HT1080 (cell line): Measurements from ENCODE around the gene MYORG. TPM values are rescaled to one million over a fixed set of nuclear protein-coding genes. Genes with fewer than 3 reads are reported as not detected.

Experiments
- DNase-seq: peaks from one replicate; pipeline ENCODE4 v3.0.0-alpha.2; 2015; ENCODE audit warnings: low read depth
- small RNA-seq: library from RNA; depleted of rRNA; stranded (forward); fragments of <200 nt; gene quantifications from one replicate; pipeline ENCODE3, GENCODE V24; 2014
- total RNA-seq: library from RNA; depleted of rRNA; stranded (reverse); fragments of >200 nt; shearing (Covaris generic); gene quantifications from 2 replicates; pipeline ENCODE4 v1.2.3, GENCODE V29; 2014; rRNA removed

The MYORG gene
- total RNA-seq, 1 experiment from 2014 or later, result 3.5 TPM

DNA sequence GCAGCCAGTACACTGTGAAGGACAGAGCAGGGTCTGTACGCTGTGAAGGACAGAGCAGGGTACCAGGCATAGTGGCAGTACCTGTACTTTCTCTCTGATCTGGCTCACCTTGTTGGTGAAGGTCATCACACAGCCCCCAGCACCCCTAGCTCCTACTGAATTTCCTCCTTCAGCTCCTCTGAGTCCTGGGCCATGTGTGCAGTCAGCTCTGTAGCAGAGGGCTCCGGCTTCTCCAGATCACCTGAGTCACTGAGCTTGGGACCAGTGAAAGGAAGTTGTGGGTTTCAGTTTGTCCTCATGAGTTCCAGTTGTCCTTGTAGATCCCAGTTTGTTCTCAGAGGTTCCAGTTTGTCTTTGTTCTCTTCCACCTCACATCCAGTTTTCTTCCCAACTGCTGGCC is 41.8 kb downstream of the MYORG start:
- peak; percentile 37 for DNase-seq

DNA sequence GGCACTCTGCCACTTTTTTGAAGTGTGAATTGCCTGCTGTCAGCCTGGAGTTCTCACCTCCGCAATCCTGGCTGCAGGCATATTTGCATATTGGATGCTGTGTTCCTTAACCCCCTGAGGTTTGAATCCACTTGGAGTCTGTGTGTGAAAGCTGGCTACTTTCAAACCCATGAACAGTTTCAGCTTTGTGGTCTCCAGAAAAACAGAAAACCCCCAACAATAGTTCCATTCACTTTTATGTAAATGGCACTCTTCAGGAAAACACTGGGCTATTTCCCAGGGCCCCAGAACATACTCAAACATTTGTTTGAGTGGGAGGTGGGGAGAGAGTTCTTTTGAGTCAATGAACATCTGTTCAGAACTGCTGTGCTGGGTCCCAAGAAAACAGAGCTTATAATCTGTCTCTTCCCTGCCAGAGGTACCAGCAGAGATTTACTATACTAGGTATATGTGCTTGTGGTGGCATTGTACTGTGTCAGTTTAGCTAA is 42.3 kb downstream of the MYORG start:
- DNase-seq, result peak; percentile 29

DNA sequence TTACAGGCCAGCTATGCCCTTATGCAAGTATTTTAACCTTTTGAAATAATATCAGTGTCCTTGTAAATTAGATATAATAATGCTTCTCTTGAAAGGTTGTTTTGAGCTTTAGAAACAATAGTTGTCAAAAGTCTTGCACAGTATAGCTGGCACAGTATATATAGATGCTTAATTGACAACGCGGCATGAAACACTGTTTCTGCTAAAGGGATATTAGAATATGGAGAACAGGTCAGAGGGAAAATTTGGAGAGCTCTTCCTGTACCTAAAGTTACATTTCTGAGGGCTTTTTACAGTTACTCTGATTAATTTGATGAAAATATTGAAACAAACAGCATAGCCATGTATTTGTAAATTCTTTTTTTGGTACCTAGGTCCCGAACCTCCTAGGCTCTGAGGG is 42.9 kb downstream of the MYORG start:
- no peak for DNase-seq

DNA sequence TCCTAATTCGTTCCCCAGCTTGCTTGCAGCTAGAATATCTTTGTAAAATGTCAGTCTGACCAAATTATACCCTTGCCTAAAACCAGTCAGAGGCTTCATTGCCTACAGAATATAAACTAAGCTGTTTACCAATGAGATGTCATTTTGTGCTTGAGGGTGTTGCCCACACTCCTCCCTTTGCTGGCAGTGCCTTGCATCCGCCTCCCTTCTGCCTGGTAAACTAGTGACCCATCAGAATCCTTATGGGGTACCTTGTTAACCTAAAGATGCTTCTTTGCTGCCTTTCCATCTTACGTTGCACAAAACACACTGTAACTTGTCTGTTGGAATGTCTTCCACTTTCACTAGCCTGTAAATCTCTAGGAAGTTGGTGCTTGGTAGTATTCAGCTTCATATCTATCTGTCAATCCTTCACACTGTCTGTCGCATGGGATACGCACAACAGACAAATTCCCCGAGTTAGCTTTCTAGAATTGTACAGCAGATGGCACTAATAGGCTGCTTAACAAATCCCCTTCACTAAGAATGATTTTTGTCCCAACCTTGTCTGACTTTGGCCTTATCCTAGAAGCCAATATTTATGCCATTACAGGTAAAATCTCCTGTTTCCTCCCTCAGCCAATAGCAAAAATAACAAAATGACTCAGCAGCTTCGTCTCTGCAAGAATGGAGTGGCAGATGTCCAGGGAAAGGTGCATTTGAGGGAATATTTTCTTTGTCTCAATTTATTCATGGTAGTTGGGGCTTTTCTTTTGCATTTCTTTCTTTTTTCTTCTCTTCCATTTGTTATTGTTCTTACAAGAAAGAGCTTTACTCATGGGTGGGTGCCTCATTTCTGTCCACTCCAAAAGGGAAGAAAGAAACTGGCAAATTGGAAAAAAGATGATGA is 44.4 kb downstream of the MYORG start:
- peak; percentile 43 for DNase-seq

DNA sequence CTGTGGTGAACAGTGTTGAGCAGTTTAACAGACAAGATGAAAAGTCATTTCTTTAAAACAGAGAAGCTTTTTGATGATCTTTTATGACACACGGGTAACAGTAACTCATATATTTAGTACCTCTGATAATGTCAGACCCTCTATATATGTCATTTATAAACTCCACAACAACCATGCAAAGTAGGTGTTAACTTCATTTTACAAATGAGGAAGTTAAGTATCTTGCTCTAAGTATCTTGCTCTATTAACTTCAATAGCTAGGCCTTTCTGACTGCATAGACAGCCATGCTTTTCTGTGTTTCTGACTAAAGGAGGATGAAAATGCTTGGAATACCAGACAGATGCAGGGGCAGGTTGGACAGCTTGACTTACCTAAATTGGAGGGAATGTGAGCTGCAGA is 45.5 kb downstream of the MYORG start:
- no peak for DNase-seq

DNA sequence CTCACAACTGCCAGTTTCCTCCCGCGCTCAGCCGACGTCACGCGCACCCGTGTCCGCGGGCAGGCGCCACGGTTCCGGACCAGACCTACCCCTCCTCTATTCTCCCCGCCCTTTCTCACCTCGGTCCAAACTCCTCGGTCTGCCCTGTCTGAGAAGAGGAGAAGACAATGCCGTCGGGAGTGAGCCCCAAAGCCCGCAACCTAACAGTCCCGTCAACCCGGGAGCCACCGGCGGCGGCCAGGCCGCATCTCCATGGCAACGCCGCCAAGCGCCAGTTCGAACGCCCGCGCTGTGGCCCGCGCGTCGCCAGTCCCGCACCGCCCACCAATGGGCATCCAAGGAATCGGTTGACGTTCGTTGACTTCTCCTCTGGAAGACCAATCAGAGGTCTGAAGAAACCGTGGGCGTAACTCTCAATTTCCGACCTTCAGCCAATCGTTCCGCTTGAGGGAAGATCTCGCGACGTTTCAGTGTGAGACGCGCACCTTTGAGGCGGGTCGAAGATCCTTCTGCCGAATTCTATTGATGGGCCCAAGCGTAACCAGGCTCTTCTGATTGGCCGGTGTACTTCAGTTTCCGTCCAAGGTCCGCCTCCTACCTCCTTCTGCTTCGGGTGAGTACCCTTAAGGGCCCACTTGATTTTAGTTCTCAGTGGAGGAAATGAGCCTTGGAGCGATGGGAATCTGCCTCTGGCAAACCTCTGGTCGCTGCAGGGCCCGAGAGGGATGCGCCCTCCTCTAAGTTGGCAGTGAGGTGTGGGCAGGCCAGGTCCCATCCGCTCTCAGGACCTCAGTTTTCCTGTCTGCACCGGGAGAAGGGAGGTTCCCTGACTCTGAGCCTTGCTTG is 47.5 kb downstream of the MYORG start, which contains the start of the genes KIF24 and NUDT2:
KIF24 (minus strand) TSS at position 282 of the 846 bp plus-strand sequence. CDS start 17,922 bp downstream, outside the sequence.
NUDT2 (plus strand) TSS at position 583 of the 846 bp plus-strand sequence. CDS start 9,471 bp downstream, outside the sequence.
- DNase-seq, result peak; percentile 100

DNA sequence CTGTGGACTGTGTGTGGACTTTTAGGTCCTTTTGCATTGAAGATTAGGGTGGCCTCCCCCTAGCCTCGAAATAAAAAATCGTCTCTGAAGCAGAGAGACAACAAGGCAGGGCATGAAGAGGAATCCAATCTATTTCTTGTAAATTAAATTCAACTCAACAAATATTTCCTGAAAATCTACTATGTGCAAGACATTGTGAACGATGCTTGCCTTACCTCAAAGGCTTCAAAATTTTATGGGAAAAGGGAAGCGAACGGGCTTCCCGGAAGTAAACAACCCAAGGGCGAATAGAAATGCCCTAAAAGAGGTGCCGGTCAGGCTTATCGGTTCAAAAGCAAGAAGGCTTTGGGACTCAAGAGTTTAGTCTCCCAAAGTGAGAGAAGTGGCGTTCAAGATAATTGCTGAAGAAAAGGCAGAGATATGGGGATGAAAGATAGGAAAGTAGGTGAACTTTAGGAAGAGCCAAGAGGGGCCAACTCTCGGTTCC is 48.2 kb downstream of the MYORG start:
- DNase-seq, result no peak

DNA sequence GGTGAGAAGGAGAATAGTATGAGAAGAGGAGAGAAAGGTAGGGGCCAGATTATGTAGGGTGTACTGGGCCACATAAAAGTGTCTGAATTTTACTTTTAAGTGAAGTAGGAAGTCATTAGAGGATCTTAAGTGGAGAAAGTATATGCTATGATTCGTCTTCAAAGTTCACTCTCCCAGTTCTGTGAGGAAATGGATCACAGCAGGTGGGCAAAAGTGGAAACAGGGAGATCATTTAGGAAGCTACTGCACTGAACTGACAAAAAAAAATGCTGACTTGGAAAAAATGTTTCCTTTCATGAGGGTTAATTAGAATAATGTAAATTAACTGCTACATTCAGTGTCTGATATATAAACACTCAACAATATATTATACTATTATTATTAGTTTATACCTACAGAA is 50.0 kb downstream of the MYORG start:
- DNase-seq, result no peak

DNA sequence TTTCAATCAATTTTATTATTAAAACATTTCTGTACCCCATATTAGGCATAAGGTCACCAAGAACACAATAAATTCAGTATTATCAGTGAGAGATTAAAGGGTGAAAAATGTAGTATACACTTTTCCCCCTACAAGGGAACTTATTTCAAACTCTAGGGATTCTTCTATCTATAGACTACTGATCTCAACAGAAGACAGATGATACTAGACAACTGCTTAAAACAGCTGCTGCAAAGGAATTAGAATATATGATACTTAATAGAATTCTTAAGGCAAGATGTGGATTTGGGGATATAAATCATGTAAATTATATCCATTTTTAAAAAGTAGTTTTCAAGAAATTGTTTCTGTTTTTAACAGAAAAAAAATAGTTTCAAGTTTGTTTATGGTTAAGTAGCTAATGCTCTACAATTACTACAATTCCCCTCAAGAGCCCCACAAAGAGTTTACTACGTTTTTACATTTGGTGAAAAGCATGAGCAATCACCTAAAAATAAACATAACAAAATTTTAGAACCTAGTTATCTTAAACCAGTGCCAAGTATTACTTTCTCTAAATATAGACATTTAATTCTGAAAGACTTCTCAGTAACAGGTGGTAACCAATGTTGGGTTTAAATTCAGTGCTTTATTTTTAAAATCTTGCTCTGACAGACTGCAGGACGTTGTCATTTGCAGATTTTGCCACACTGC is 53.7 kb downstream of the MYORG start:
- no peak for DNase-seq

DNA sequence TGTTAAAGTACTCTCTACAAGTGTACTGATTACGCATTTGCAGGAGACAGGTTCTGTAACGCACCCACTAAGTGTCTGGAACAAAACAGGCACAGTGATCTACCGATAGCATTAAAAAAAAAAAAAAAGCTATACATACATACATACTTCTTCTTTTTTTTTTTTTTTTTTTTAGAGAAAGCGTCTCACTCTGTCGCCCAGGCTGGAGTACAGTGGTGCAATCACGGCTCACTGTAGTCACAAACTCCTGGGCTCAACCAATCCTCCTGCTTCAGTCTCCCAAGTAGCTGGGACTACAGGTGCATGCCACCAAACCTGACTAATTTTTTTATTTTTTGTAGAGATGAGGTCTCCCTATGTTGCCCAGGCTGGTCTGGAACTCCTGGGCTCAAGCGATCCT is 55.2 kb downstream of the MYORG start:
- DNase-seq, result no peak

DNA sequence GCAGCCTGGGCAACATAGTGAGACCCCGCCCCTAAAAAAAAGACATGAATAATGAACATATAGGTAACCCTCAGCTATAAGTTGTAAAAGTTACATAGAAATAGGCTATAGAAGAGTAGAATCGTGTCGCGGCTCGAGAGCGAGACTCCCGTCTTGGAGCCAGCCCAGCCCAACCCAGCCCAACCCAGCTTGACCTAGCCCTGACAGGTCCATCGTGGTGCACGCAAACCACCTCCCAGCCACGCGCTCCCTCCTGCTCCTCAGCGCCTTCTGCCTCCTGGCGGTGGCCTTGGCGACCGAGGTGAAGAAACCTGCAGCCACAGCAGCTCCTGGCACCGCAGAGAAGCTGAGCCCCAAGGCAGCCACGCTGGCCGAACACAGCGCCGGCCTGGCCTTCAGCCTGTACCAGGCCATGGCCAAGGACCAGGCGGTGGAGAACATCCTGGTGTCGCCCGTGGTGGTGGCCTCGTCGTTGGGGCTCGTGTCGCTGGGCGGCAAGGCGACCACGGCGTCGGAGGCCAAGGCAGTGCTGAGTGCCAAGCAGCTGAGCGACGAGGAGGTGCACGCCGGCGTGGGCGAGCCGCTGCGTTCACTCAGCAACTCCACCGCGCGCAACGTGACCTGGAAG is 58.4 kb downstream of the MYORG start:
- DNase-seq, result no peak

DNA sequence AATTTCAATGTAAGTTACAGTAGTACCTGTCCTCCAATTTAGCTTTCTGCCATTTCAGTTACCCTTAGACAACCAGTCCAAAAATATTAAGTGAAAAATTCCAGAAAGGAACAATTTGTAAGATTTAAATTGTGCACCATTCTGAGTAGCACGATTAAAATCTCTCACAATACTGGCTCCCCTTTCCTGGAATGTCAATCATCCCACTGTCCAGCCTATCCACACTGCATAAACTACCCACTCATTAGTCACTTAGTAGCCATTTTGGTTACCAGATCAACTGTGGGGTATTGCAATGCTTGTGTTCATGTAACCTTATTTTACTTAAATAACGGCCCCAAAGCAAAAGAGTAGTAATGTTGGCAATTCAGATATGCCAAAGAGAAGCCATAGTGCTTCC is 59.3 kb downstream of the MYORG start:
- no peak for DNase-seq

Small RNA genes within 50 kb of the gene (small RNA-seq; reads per million reads assigned to genes)
- gene RF00019, result not detected

Other genes starting within 250 kb of the MYORG start
- gene UBAP1, start 197.9 kb downstream of the MYORG start, total RNA-seq, result 21.7 and 28.5 TPM in 2 replicates
- 5.8 and 8.3 TPM in 2 replicates for gene KIF24, start 47.6 kb downstream of the MYORG start, total RNA-seq
- 14.1 and 23.5 TPM in 2 replicates for gene NUDT2, start 47.3 kb downstream of the MYORG start, total RNA-seq
- 12.1 and 13.5 TPM in 2 replicates for gene FAM219A, start 81.7 kb upstream of the MYORG start, total RNA-seq
- gene DNAI1, start 81.9 kb upstream of the MYORG start, total RNA-seq, result not detected in 2 replicates
- gene ENHO, start 146.1 kb upstream of the MYORG start, total RNA-seq, result 5.0 TPM in 2 replicates
- gene CNTFR, start 212.8 kb upstream of the MYORG start, total RNA-seq, result not detected in 2 replicates
- gene RPP25L, start 235.2 kb upstream of the MYORG start, total RNA-seq, result 30.3 and 43.1 TPM in 2 replicates
- gene DCTN3, start 243.6 kb upstream of the MYORG start, total RNA-seq, result 104 and 105 TPM in 2 replicates